Gastroesophageal sphincter (tissue), 4 donors: ENCODE measurements around the gene DQX1. TPM values are rescaled to one million over a fixed set of nuclear protein-coding genes. Genes with fewer than 3 reads are reported as not detected.
"Not testable (repeated sequence)": the region's sequence is repeated elsewhere in the genome, so short reads cannot be mapped to it uniquely, and the experiment has no call there.

Source experiments
- ATAC-seq: fragments of 150-250 bp; one replicate; pipeline ENCODE4 v1.9.1; 2016; ENCODE audit warnings: mild to moderate bottlenecking, moderate library complexity
- H3K27ac ChIP-seq, 4 donors: fragments of 200-600 bp; sonication (generic) in 3 of 4; 1 replicate in 3 of 4; 2 replicates in 1 of 4; pipeline ENCODE4 v1.5.1; 2016 to 2019
- H3K27me3 ChIP-seq: fragments of 200-600 bp; sonication (generic); one replicate; pipeline ENCODE4 v1.5.1; 2019
- H3K36me3 ChIP-seq, 2 donors: fragments of 200-600 bp; sonication (generic); one replicate each; pipeline ENCODE4 v1.5.1; 2019; ENCODE audit warnings: control low read depth in 1 of 2
- H3K4me1 ChIP-seq, 3 donors: fragments of 200-600 bp; sonication (generic); 1 replicate in 2 of 3; 2 replicates in 1 of 3; pipeline ENCODE4 v1.5.1; 2016 to 2019; ENCODE audit warnings: control low read depth in 2 of 3
- H3K4me3 ChIP-seq, 2 donors: fragments of 200-600 bp; sonication (generic); one replicate each; pipeline ENCODE4 v1.5.1; 2019; ENCODE audit warnings: mild to moderate bottlenecking in 1 of 2, moderate library complexity in 1 of 2
- H3K9me3 ChIP-seq, 3 donors: fragments of 200-600 bp; sonication (generic); one replicate each; pipeline ENCODE4 v1.5.1; 2017 to 2019; ENCODE audit warnings: control low read depth in 2 of 3
- CTCF ChIP-seq, 4 experiments: fragments of 200-600 bp in 2 of 4; fragments of 450-650 bp in 2 of 4; sonication (generic) in 1 of 4; IDR thresholded peaks; one replicate each; pipeline ENCODE4 v1.5.1; 2017 to 2019; ENCODE audit warnings: antibody characterized with exemption in 4 of 4, mild to moderate bottlenecking in 2 of 4, moderate library complexity in 2 of 4
- EP300 ChIP-seq: sonication (generic); formaldehyde crosslinking; IDR thresholded peaks from one replicate; pipeline ENCODE4 v1.6.1; 2017; ENCODE audit warnings: antibody characterized with exemption, mild to moderate bottlenecking
- POLR2A ChIP-seq, 2 donors: fragments of 450-650 bp; IDR thresholded peaks; one replicate each; pipeline ENCODE4 v1.6.1; 2017; ENCODE audit warnings: antibody characterized with exemption in 2 of 2, mild to moderate bottlenecking in 2 of 2, moderate library complexity in 1 of 2
- POLR2AphosphoS5 ChIP-seq: sonication (generic); formaldehyde crosslinking; IDR thresholded peaks from one replicate; pipeline ENCODE4 v1.6.1; 2017; ENCODE audit warnings: antibody characterized with exemption
- WGBS, 2 donors: methylation state at CpG; one replicate each; pipeline ENCODE4 v1.1.5; 2018; ENCODE audit warnings: low coverage in 1 of 2; 5-methylcytosine and 5-hydroxymethylcytosine counted together
- total RNA-seq, 4 donors: library from RNA; depleted of rRNA; stranded (reverse); fragments of >200 nt; gene quantifications; one replicate each; pipeline ENCODE4 v1.1.0, GENCODE V29; 2016

DQX1 gene
- total RNA-seq, 4 donors from 2014 or later: not detected

- no peaks in the 10 kb centered on the region for H3K27me3 ChIP-seq
- H3K27ac ChIP-seq: no peak overlapping the region
- no peaks in the 10 kb centered on the region for H3K4me1 ChIP-seq
- ATAC-seq: no peak
- 88% methylated on average over 1 of the region's 9 CpGs; no CpG with 5 or more reads in 1 of the 2 donors for WGBS, 2 donors
- TF ChIP-seq POLR2A (IDR thresholded peaks at IDR 0.05) (no peak), POLR2AphosphoS5 (no peak), CTCF (IDR thresholded peaks at IDR 0.05) (no peak), EP300 (no peak)
- no peak overlapping the region for H3K4me3 ChIP-seq
- H3K36me3 ChIP-seq: peaks cover 0 to 100% of the 10 kb centered on the region in 2 donors
- H3K9me3 ChIP-seq: no peaks in the 10 kb centered on the region
Observed at GRCh38 chr2:74489906-74490305, 36.1 kb downstream of the DQX1 start.

GRCh38 chr2:74488643-74489481 is 37.2 kb downstream of the DQX1 start:
- peaks cover 0 to 95% of the 10 kb centered on the region in 2 donors for H3K36me3 ChIP-seq
- H3K4me1 ChIP-seq: peaks cover 0 to 8% (median 2%) of the 10 kb centered on the region in 3 donors
- no peaks in the 10 kb centered on the region for H3K27me3 ChIP-seq
- no peaks in the 10 kb centered on the region for H3K9me3 ChIP-seq
- ATAC-seq: no peak
- TF ChIP-seq CTCF (IDR thresholded peaks at IDR 0.05) (no peak), POLR2AphosphoS5 (no peak), EP300 (no peak), POLR2A (IDR thresholded peaks at IDR 0.05) (no peak)
- 88 to 92% methylated on average over 5 to 6 of the region's 9 CpGs for WGBS, 2 donors
- H3K27ac ChIP-seq: no peak overlapping the region
- no peak overlapping the region for H3K4me3 ChIP-seq

- H3K27me3 ChIP-seq: no peaks in the 10 kb centered on the region
- no peaks in the 10 kb centered on the region for H3K9me3 ChIP-seq
- no peak for ATAC-seq
- H3K27ac ChIP-seq: no peak overlapping the region
- TF ChIP-seq EP300 (no peak), CTCF (IDR thresholded peaks at IDR 0.05) (no peak), POLR2A (IDR thresholded peaks at IDR 0.05) (no peak), POLR2AphosphoS5 (no peak)
- 75 to 100% methylated on average over 1 to 2 of the region's 2 CpGs for WGBS, 2 donors
- H3K4me1 ChIP-seq: peaks cover 0 to 27% (median 16%) of the 10 kb centered on the region in 3 donors
- H3K36me3 ChIP-seq: peaks cover 0 to 73% of the 10 kb centered on the region in 2 donors
- no peak overlapping the region for H3K4me3 ChIP-seq
Observed at GRCh38 chr2:74486141-74486540, 39.9 kb downstream of the DQX1 start.

- not testable (repeated sequence) for ATAC-seq, H3K27me3 ChIP-seq, H3K9me3 ChIP-seq
- H3K36me3 ChIP-seq: peaks cover 0 to 73% of the 10 kb centered on the region in 2 donors
- 72 to 90% methylated on average over 8 to 16 of the region's 19 CpGs for WGBS, 2 donors
- peak overlapping the region; percentile 57 to 90 for H3K4me3 ChIP-seq
- H3K4me1 ChIP-seq: peaks cover 0 to 43% (median 19%) of the 10 kb centered on the region in 3 donors
- H3K27ac ChIP-seq: peak overlapping the region in 2 of 4 donors; percentile 87 to 88
Observed at GRCh38 chr2:74483675-74484164, 42.3 kb downstream of the DQX1 start.

- Histone ChIP-seq H3K36me3 (peaks cover 0 to 73% of the 10 kb centered on the region in 2 donors), H3K9me3 (no peaks in the 10 kb centered on the region), H3K27ac (peak within 1 kb of the TSS; percentile 54 to 97 (median 88)), H3K4me3 (peak within 1 kb of the TSS; percentile 57 to 90), H3K4me1 (peaks cover 0 to 43% (median 19%) of the 10 kb centered on the region in 3 donors), H3K27me3 (no peaks in the 10 kb centered on the region)
- ATAC-seq: peak; percentile 98
- TF ChIP-seq POLR2AphosphoS5: peak; percentile 75
- peak in 1 of 2 donors; percentile 48 for TF ChIP-seq POLR2A (IDR thresholded peaks at IDR 0.05)
- TF ChIP-seq CTCF (IDR thresholded peaks at IDR 0.05): peak in 3 of 4 experiments; percentile 80 to 88 (median 87)
- TF ChIP-seq EP300: no peak
- WGBS, 2 donors: 0% methylated on average over 8 of the region's 50 CpGs; no CpG with 5 or more reads in 1 of the 2 donors
Observed at GRCh38 chr2:74482801-74483674, 43.0 kb downstream of the DQX1 start, which contains the start of the genes CCDC142 and TTC31. TSS of gene CCDC142 (minus strand) at chr2:74482998. CDS start at chr2:74482837, 161 bp downstream. TSS of gene TTC31 (plus strand) at chr2:74483081. CDS start at chr2:74483096, 15 bp downstream.
